ENCODE data around the gene MRPL2.

DNA sequence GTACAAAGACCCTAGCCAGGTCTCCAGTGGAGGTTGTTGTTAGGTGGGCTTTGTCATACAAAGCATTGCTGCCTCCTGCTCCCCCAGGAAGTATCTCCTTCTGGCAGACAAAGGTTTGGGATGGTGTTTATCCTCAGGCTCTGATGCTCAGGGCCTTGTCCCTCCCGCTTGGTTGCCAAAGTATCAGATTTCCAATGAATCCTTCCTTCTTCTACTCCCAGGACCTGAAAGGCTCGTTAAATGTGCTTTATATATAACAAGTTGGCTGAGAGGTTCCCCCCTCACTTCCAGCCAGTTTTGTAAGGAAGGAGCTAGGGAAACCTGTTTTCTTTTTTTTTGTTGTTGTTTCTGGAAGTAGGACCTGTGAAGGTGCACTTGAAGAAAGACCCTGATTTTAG, 31.3 kb upstream of the MRPL2 start:
- TF ChIP-seq, protein P1, sequence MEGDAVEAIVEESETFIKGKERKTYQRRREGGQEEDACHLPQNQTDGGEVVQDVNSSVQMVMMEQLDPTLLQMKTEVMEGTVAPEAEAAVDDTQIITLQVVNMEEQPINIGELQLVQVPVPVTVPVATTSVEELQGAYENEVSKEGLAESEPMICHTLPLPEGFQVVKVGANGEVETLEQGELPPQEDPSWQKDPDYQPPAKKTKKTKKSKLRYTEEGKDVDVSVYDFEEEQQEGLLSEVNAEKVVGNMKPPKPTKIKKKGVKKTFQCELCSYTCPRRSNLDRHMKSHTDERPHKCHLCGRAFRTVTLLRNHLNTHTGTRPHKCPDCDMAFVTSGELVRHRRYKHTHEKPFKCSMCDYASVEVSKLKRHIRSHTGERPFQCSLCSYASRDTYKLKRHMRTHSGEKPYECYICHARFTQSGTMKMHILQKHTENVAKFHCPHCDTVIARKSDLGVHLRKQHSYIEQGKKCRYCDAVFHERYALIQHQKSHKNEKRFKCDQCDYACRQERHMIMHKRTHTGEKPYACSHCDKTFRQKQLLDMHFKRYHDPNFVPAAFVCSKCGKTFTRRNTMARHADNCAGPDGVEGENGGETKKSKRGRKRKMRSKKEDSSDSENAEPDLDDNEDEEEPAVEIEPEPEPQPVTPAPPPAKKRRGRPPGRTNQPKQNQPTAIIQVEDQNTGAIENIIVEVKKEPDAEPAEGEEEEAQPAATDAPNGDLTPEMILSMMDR (IDR thresholded peaks at IDR 0.05) = no peak
- no peak for TF ChIP-seq POLR2A (IDR thresholded peaks at IDR 0.05)

Measured in body of pancreas (tissue), 4 donors.